ENCODE results near the gene PLSCR3. TPM values are rescaled to one million over a fixed set of nuclear protein-coding genes. Genes with fewer than 3 reads are reported as not detected.

PLSCR3 gene
- total RNA-seq, 1 experiment from 2014 or later = 15.2 TPM

- DNase-seq (ENCODE audit: low spot score) = no peak
- intact Hi-C loops (cut with micrococcal nuclease; ENCODE audit: unreplicated experiment) = no loop called here
Measured at GRCh38 chr17:7363311-7363710, 31.0 kb downstream of the PLSCR3 start.

GRCh38 chr17:7361906-7362305 lies 32.4 kb downstream of the PLSCR3 start:
- POLR2A ChIA-PET (ENCODE audit: low non-redundant PET) = no interaction called here

More at GRCh38 chr17:7363311-7363710, 31.0 kb downstream of the PLSCR3 start:
- H3K4me1 ChIP-seq (ENCODE audit: insufficient read depth, low read length, poor library complexity, severe bottlenecking) = no peaks in the 10 kb centered on the region
- H3K27ac ChIP-seq (ENCODE audit: low read depth, low read length, poor library complexity, severe bottlenecking) = no peak overlapping the region
- ChIA-PET CTCF (no interaction called here), POLR2A (ENCODE audit: low non-redundant PET) (no interaction called here)
- no peaks in the 10 kb centered on the region for H3K36me3 ChIP-seq (ENCODE audit: insufficient read depth, low read length, poor library complexity, severe bottlenecking)
- no peaks in the 10 kb centered on the region for H3K27me3 ChIP-seq (replicated peaks; ENCODE audit: insufficient read depth, low read depth, low read length, poor library complexity)
- no TSS peak for BruUV-seq (replicated peaks)
- no peaks in the 10 kb centered on the region for H3K9me3 ChIP-seq (ENCODE audit: low read depth, low read length, poor library complexity, severe bottlenecking)
- H3K4me3 ChIP-seq (ENCODE audit: low read depth, low read length, poor library complexity, severe bottlenecking) = no peak overlapping the region
- TF ChIP-seq EZH2 (IDR thresholded peaks at IDR 0.05; ENCODE audit: borderline replicate concordance, low read depth, low read length, poor library complexity, severe bottlenecking) (no peak), CTCF (conservative IDR thresholded peaks at IDR 0.05; ENCODE audit: low read depth, low read length) (no peak)

GRCh38 chr17:7357381-7357780 lies 36.9 kb downstream of the PLSCR3 start:
- no TSS peak for BruUV-seq (replicated peaks)
- no peak for DNase-seq (ENCODE audit: low spot score)
- Histone ChIP-seq H3K4me3 (ENCODE audit: low read depth, low read length, poor library complexity, severe bottlenecking) (no peak overlapping the region), H3K27me3 (replicated peaks; ENCODE audit: insufficient read depth, low read depth, low read length, poor library complexity) (no peaks in the 10 kb centered on the region), H3K4me1 (ENCODE audit: insufficient read depth, low read length, poor library complexity, severe bottlenecking) (peaks cover 14% of the 10 kb centered on the region), H3K36me3 (ENCODE audit: insufficient read depth, low read length, poor library complexity, severe bottlenecking) (no peaks in the 10 kb centered on the region), H3K27ac (ENCODE audit: low read depth, low read length, poor library complexity, severe bottlenecking) (no peak overlapping the region), H3K9me3 (ENCODE audit: low read depth, low read length, poor library complexity, severe bottlenecking) (no peaks in the 10 kb centered on the region)
- CTCF ChIA-PET = interaction anchor here (0.7 to 1.8 kb wide), 2 partner anchors 37 to 600 kb away, joined by 6 read pairs; partner anchors contain the start of gene PLSCR3
- POLR2A ChIA-PET (ENCODE audit: low non-redundant PET) = no interaction called here
- TF ChIP-seq CTCF (conservative IDR thresholded peaks at IDR 0.05; ENCODE audit: low read depth, low read length) = no peak
- TF ChIP-seq EZH2 (IDR thresholded peaks at IDR 0.05; ENCODE audit: borderline replicate concordance, low read depth, low read length, poor library complexity, severe bottlenecking) = no peak
- intact Hi-C loops (cut with micrococcal nuclease; ENCODE audit: unreplicated experiment) = loop anchor here (2.0 to 10.0 kb wide), 3 partner anchors 80 to 203 kb away; partner anchors contain the start of genes FGF11, POLR2A, SENP3 and SLC35G6

More at GRCh38 chr17:7361906-7362305, 32.4 kb downstream of the PLSCR3 start:
- no peaks in the 10 kb centered on the region for H3K9me3 ChIP-seq (ENCODE audit: low read depth, low read length, poor library complexity, severe bottlenecking)
- no TSS peak for BruUV-seq (replicated peaks)
- DNase-seq (ENCODE audit: low spot score) = no peak
- TF ChIP-seq CTCF (conservative IDR thresholded peaks at IDR 0.05; ENCODE audit: low read depth, low read length) (no peak), EZH2 (IDR thresholded peaks at IDR 0.05; ENCODE audit: borderline replicate concordance, low read depth, low read length, poor library complexity, severe bottlenecking) (no peak)
- H3K27me3 ChIP-seq (replicated peaks; ENCODE audit: insufficient read depth, low read depth, low read length, poor library complexity) = no peaks in the 10 kb centered on the region
- intact Hi-C loops (cut with micrococcal nuclease; ENCODE audit: unreplicated experiment) = no loop called here
- H3K27ac ChIP-seq (ENCODE audit: low read depth, low read length, poor library complexity, severe bottlenecking) = no peak overlapping the region
- CTCF ChIA-PET = interaction anchor here (1.5 kb wide), 1 partner anchor 42 kb away, joined by 3 read pairs; the partner anchor contains the start of gene TMEM256
- no peaks in the 10 kb centered on the region for H3K4me1 ChIP-seq (ENCODE audit: insufficient read depth, low read length, poor library complexity, severe bottlenecking)
- H3K4me3 ChIP-seq (ENCODE audit: low read depth, low read length, poor library complexity, severe bottlenecking) = no peak overlapping the region
- H3K36me3 ChIP-seq (ENCODE audit: insufficient read depth, low read length, poor library complexity, severe bottlenecking) = no peaks in the 10 kb centered on the region

Data from A673 (cell line).